ENCODE results near the gene ZNF502.
"Not testable (repeated sequence)": the region's sequence is repeated elsewhere in the genome, so short reads cannot be mapped to it uniquely, and the experiment has no call there.

The ZNF502 gene

DNA sequence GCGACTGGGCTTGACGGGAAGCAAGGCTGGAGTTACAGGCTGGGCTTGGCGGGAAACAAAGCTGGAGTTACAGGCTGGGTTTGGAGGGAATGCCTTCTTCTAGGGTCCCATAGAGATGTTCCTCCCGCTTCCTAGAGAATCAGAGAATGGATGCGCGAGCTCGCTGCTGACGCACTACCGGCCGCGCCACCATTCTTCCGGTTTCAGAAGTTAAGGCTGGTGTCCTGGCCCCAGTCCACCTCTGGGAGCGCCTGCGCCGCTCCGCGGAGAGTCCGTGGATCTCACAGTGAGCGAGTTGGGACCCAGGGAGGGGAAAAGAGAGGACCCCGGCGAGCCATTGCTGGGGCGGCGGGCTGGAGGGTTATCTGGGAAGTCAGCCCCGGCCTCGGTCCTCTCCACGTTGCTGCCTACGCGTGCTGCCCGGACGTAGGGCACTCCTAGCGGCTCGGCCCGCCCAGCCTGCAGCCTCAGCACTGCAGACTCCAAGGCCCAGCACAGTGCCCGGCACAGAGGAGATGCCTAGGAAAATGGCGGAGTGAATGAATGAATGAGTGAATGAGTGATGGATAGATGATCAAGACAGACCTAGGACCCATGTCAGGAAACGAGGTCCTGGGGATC is at the start of gene ZNF502:
TSS of gene ZNF502 (plus strand) at position 206 of the 621 bp plus-strand sequence. CDS start 7,602 bp downstream, outside the sequence.
- peak; percentile 35 for DNase-seq (ENCODE audit: low read depth)

DNA sequence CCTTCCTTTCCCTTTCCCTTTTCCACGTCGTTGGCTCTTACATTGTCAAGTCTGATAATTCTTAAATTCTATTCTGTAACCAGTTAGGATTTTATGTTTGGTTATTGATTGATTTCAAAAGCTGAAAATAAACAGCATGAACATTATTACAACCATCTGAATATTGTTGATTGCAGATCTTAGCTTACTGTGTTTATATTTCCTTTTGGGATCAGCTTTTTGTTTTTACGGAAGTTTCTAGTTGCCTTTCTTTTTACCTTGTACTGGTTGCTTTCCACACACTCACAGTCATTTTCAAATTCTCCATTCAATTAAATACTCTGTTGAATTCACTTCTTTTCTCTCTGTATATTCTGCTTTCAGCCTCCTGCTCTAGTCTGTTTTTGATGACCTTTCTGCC is 47.3 kb upstream of the ZNF502 start:
- DNase-seq (ENCODE audit: low read depth) = no peak

DNA sequence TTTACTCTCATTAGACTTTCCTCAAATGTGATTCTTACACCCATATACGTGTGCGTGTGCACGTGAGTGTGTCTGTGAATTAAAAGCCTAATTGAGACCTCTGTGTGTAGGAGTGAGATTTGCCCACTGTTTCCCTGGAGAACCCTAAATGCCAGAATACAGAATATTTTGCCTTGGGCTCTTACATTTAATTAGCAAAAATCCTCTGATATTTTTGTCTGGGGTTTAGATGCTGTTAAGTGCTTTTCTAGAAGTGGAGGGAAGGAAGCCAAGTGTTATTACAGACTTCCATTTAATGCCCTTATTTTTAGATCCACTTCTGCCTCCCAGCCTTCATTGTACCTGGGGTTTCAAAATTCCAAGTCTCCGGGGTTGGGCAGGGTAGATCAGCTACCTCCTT is 46.1 kb upstream of the ZNF502 start:
- no peak for DNase-seq (ENCODE audit: low read depth)

DNA sequence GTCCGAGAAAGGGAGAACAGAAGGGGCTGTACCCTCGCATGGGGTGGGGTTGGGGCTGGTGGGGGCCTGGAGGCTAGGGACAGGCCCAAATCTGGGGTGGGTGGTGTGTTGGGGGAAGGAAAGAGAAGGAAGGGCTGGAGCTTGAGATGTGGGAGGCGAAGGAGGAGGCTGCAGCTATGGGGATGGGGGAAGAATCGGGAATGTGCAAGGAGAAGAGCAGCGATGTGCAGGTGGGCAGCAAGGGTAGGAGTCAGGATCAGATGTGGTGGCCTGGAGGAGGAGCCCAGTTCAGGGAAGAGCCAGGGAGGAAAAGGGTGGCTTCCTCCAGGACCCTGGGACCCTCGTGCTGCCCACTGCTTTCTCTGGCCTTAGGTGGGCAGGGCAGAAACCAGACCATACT is 42.7 kb upstream of the ZNF502 start:
- no peak for DNase-seq (ENCODE audit: low read depth)

DNA sequence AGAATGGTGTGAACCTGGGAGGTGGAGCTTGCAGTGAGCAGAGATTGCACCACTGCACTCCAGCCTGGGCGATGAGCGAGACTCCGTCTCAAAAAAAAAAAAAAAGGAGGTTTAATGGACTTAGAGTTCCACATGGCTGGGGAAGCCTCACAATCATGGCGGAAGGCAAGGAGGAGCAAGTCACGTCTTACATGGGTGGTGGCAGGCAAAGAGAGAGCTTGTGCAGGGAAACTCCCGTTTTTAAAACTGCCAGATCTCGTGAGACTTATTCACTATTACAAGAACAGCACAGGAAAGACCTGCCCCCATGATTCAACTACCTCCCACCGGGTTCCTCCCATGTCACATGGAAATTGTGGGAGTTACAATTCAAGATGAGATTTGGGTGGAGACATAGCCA is 39.0 kb upstream of the ZNF502 start:
- not testable (repeated sequence) for DNase-seq (ENCODE audit: low read depth)

DNA sequence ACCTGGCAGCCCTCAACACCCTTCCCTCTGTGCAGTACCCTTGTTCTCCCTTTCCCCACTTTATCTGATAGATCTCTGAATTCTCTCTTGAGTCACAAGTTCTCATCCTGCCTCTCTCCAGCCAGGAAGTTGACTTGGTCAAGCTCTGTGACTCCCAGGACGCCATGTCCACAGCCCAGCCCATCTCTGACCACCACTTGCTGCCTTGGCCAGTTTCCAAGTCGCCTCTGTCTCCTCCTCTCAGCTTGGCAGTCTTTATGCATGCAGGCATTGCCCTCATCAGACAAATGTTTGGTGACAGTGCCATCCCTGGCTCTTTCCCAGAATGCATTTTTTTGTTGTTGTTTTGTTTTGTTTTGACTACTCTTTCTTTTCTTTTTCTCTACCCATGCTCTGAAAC is 38.2 kb upstream of the ZNF502 start:
- DNase-seq (ENCODE audit: low read depth) = no peak

DNA sequence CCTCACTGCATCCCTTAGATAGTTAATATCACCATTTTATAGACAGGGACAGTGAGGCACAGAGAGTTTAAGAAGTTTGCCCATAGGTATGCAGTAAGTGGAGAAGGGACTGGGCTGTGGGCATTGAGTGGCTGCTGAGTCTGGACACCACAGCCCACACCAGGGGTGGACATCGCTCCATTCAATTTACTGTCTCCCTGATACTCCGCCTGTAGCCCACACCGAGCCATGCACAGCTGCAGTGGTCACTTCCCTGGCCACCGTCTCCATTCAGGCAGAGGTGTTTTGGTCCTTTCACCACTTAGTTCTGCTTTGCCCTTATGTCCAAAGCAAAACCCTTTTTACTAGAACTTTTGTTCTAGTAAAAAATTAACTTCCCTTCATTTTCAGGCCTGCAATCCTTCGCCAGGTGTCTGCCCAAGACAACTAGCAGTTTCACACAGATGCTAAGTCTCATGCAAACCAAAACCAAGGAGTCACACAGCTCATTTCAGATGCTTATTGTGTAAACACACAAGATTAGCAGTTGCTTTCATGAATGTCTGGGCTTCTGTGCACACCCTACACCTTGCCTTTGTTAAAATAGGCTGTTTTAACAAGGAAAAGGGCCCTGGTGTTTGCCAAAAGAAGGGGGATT is 33.9 kb upstream of the ZNF502 start:
- no peak for DNase-seq (ENCODE audit: low read depth)

DNA sequence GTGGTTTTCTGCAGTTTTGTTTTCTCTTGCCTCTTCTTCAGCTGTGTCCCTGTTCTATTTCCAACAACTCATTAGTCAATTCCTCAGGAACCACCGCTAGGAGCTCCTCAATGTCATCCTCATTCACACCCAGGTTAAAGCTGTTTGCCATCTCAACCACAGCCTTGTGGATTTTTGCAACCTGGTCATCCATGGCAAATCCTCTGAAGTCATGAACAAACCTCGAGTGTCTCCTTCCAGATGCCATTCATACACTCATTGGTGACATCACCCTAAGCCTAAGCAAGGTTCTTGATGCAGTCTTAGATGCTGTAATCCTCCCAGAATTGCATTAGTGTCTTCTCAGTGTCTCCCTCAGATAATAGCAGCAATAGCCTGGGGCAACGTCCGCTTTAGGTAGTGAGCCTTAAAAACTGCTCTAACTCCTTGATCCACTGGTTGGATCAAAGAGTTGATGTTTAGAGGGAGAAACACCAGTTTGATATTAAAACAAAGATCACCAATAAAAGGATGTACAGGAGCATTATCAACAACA is 31.5 kb upstream of the ZNF502 start:
- DNase-seq (ENCODE audit: low read depth) = no peak

DNA sequence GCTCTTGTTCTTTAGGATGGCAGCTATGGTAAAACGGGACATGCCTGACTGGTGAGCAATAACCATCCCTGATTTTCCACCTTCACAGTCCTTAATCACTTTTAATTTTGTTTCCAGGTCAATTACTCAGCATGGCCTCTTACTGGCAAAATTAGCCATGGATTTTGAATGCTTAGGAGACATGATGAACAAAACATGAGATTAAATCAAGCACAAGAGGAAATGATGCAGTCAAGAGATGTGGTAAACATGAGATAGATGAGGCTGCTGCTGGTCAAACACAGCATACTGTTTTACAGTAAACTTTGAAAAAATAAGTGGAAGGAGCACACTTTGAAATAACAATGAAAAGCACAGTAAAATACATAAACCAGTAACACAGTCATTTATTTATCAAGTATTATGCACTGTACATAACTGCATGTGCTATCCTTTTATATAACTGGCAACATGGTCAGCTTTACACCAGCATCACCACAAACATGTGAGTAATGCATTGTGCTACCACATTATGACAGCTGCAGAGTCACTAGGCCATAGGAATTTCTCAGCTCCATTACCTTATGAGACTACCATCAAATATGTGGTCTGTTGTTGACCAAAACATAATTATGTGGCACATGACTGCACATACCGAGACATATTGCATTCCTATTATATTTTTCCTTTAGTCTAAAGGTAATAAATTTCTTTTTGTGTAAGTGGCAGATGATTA is 30.1 kb upstream of the ZNF502 start:
- peak; percentile 52 for DNase-seq (ENCODE audit: low read depth)

DNA sequence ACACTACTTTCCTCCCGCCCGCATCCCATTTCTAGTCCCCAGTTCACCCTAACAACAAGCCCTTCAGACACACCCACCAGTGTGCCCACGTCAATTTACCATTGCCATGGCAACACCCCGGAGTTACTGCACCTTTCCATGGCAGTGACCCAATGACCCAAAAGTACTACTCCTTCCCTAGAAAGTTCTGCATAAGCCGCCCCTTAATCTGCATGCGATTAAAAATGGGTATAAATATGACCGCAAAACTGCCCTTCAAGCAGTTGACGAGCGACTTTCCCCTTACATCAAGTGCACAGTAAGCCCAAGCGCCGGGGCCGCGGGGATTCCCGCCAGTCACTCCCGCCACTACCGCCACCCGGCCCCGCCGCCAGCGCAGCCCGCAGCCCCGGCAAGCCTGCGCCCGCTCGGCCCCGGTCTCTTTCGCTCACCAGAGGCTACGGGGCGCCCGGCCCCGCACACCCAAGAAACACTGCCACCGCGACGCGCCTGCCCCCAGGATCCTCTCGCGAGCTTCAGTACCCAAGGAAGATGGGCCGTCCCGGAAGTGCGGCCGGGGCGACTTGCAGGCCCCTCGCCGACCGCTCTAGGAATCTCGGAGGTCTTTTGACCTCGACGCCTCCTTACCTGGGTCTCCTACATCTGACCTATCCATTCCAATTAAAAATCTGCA is 27.2 kb upstream of the ZNF502 start:
- DNase-seq (ENCODE audit: low read depth) = no peak

DNA sequence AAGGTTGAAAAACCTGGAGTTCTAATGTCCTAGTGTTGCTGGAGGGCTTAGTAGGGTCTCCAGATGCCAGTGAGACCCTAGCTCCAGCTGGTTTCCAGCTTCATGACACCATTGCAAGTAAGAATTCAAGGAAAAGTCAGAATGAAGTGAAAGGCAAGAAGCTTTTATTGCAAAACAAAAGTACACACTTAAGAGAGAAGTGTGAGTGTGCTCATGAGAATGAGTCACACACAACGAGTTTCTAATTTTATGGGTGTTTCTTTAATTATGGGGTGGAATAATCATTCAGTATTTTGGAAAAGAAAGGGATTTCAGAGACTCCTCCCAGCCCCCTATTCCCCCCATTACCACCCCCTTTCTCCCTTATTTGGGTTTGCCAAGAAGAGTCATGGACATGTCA is 24.6 kb upstream of the ZNF502 start:
- no peak for DNase-seq (ENCODE audit: low read depth)

DNA sequence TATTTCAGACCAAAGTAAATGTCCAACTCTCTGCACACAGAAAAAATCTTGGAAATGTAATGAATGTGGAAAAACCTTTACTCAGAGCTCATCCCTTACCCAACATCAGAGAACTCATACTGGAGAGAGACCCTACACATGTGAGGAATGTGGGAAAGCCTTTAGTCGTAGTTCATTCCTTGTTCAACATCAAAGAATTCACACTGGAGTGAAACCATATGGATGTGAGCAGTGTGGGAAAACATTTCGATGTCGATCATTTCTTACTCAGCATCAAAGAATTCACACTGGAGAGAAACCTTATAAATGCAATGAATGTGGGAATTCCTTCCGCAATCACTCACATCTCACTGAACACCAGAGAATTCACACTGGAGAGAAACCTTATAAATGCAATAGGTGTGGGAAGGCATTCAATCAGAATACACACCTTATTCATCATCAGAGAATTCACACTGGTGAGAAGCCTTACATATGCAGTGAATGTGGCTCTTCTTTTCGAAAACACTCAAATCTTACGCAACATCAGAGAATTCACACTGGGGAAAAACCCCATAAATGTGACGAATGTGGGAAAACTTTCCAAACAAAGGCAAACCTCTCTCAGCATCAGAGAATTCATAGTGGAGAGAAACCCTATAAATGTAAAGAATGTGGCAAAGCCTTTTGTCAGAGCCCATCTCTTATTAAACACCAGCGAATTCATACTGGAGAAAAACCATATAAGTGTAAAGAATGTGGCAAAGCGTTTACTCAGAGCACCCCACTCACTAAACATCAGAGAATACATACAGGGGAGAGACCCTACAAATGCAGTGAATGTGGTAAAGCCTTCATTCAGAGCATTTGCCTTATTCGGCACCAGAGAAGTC is 9.0 kb downstream of the ZNF502 start:
- no peak for DNase-seq (ENCODE audit: low read depth)

DNA sequence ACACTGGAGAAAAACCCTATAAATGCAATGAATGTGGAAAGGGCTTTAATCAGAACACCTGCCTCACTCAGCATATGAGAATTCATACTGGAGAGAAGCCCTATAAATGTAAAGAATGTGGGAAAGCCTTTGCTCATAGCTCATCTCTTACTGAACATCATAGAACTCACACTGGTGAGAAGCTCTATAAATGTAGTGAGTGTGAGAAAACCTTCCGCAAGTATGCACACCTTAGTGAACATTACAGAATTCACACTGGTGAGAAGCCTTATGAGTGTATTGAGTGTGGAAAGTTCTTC is 9.6 kb downstream of the ZNF502 start:
- DNase-seq (ENCODE audit: low read depth) = no peak

DNA sequence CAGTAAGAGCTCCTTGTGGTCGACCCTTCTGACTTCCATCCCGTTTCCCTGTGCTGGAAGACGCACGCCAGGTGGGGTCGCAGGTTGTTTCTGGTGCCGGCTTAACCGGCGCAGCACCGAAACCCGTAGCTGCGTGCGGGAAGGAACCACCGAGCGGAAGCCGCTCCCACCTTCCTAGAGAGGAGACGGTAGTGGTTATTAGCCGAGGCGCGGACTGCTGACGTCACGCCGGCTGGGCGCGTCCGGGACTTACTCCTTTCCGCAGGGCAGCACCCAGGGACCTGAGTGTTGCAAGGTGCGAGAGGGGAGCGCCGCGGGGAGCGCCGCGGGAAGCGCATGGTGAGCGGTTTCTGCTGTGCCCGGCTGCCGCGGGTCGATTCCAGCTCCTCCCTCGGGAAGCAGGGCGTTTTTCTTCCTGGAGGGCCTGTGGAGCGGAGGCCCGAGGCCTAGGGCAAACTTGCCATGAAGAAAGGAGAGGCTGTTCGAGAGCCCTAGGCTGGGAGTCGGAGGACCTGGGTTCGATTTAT is 17.0 kb downstream of the ZNF502 start, which contains the start of gene ZNF501:
TSS of gene ZNF501 (plus strand) at position 252 of the 527 bp plus-strand sequence. CDS start 4,787 bp downstream, outside the sequence.
- DNase-seq (ENCODE audit: low read depth) = no peak

DNA sequence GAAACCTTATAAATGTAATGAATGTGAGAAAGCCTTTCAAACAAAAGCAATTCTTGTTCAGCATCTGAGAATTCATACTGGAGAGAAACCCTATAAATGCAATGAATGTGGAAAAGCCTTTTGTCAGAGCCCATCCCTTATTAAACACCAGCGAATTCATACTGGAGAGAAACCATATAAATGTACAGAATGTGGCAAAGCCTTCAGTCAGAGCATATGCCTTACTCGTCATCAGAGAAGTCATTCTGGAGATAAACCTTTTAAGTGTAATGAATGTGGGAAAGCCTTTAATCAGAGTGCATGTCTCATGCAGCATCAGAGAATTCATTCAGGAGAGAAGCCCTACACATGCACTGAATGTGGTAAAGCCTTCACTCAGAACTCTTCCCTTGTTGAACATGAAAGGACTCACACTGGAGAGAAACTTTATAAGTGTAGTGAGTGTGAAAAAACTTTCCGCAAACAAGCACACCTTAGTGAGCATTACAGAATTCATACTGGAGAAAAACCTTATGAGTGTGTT is 22.2 kb downstream of the ZNF502 start:
- DNase-seq (ENCODE audit: low read depth) = no peak

DNA sequence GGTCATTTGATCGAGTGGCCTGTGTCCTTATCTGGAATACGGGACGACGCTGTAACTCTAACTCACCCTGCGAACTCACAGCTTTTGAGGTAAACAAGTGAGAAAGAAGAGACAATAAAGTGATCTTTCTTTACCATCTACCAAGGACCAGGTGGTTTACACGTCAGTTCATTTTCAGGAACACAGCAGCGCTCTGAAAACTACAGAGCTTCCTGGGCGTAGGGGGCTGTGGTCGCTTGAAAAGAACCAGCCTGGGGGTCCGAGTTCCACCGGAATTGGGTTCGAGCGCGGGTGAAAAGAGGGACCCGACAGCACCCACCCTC is 48.6 kb downstream of the ZNF502 start:
- peak; percentile 11 for DNase-seq (ENCODE audit: low read depth)

DNA sequence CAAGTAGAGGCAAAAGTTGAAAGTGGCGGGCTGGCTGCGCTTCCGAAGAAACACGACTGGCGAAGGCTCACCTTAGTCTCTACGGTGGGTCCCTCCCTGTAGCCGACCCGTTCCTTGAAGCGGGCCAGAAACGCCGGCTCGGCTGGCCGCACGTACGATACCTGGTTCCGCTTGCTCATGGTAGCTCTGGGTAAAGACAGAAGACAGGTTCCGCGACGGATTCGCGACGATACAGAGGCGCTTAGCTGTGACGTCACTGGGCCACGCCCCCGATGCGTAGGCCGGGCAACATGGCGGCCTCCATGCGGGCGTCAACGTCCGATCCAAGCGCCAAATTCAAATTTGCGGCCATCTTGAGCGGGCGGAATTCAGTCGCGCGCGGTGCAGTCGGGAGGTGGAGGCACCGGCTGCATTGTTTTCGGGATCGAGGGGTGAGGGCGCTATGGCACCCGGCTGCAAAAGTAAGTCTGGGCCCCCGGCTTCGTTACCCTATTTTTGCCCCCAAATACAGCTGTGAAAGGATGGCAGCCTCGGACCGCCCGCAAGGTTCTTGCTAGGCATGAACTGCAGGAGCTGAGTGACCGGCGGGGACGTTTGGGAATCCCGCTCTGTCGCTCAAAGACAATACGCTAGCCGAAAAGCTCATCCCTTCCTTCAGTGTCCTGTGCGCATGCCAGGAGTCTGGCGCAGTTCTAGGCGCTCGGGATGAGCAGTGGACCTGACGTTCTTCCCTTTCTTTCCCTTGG is 49.1 kb downstream of the ZNF502 start, which contains the start of the genes KIAA1143 and KIF15:
TSS of gene KIAA1143 (minus strand) at position 196 of the 746 bp plus-strand sequence. CDS start at position 179, 17 bp downstream.
TSS of gene KIF15 (plus strand) at position 371 of the 746 bp plus-strand sequence. CDS start at position 443, 72 bp downstream.
- peak; percentile 90 for DNase-seq (ENCODE audit: low read depth)

DNA sequence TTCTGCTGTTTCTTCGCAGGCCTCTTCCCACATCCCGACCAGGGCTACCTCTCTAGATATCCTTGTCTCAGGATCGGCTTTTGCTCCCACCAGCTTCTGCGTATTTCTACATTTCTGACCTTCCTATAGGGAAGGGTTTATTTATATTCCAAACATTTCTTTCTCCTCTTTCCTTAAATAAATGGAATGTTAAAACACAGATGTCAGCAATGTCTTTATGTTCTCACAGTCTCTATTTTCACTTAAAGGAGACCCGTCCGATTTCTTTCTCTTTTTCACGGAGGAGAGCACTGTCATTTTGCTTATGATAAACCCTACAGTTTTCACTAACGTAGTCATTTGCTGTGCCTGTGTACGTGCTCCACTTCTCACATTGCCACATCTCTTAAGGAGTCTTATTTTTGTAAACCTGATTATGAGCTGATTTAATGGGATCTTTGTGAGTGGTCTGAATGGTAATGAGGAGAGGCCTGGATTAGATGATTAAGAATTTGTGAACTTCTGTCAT is 49.8 kb downstream of the ZNF502 start:
- DNase-seq (ENCODE audit: low read depth) = peak; percentile 14

DNA sequence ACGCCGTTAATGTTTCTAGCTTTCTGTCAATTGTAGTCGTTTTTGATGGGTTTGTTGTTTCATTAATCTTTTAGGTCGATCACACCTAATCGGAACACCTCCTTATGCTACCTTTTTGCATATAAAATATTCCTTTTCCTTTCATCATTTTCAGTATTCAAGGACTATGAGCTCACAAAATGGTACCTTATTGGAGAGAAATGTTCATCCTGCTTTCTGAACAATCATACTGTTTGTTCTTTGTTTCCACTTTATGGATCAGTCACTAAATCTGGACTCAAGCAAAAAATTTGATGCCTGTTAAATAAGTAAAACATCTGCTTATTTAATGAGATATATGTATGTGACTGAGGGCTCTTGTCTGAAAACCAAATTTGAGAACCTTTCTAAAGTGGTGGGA is 50.2 kb downstream of the ZNF502 start:
- DNase-seq (ENCODE audit: low read depth) = no peak

DNA sequence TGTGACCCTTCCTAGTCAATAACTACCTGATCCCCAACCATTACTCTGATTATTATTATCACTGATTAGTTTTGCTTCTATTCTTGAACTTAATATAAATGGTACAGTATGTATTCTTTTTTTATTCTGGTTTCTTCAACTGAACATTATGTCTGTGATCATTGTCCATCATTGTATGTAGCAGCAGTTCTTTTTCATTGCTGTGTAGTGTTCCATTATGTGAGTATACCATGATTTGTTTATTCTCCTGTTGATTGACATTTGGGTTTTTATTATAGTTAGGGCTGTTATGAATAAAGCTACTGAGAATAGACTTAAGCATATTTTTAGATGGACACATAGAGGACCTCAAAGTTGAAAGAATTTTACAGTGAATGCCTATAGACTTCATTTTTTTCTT is 51.8 kb downstream of the ZNF502 start:
- DNase-seq (ENCODE audit: low read depth) = no peak

Data from HS-27A (cell line).